Stimulated activated CD8-positive, alpha-beta memory T cell treated with anti-CD3 and anti-CD28 coated beads, Interleukin-2, amount 100 ng/mL, for 48 hours (primary cell): Measurements from ENCODE around the gene A2M.
"Not testable (repeated sequence)": the region's sequence is repeated elsewhere in the genome, so short reads cannot be mapped to it uniquely, and the experiment has no call there.

Experiments used
- DNase-seq, 2 donors: peaks; one replicate each; pipeline ENCODE4 v3.0.0-alpha.2; 2020; ENCODE audit warnings: low read depth in 2 of 2

Gene A2M

GRCh38 chr12:9115731-9116559, at the start of gene A2M:
A2M (minus strand) TSS chr12:9115919; CDS start chr12:9115849, 70 bp downstream.
- DNase-seq, result no peak

DNA sequence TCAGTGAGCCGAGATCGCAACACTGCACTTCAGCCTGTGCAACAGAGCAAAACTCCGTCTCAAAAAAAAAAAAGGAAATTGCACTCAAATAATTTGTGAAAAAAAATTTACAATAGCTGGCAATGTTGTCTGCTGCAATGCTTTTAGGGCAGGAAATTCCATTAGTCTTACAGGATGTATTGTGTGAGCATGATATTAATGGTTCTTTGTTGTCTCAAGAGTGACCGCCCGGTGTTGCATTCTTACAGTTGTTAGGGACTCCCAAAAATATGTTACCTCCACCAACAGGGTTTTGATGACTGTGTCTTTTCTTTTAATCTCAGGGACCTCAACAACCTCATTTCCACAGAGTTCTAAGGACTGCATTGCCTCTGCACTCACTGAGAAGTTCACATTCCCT, 47.7 kb upstream of the A2M start:
- no peak for DNase-seq

GRCh38 chr12:9156119-9156518, 40.4 kb upstream of the A2M start:
- no peak for DNase-seq

GRCh38 chr12:9149372-9149771, 33.7 kb upstream of the A2M start:
- no peak for DNase-seq

DNA sequence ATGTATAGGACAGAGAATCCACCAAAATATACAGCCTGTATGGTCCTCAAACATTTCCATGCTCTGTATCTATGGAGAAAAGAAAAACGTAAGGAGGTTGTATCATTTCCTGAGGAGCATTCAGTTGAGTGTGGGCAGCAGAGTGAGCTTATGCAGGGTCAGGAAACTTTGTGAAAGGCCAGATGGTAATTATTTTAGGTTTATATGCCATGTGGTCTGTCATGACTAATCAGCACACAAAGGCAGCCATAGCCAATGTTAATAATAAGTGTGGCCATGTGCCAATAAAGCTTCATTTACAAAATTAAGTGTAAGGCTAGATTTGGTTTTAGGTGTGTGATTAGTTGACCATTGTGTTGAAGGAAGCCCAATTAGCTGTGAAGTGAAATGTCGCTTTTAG, 33.2 kb upstream of the A2M start:
- DNase-seq, result no peak

DNA sequence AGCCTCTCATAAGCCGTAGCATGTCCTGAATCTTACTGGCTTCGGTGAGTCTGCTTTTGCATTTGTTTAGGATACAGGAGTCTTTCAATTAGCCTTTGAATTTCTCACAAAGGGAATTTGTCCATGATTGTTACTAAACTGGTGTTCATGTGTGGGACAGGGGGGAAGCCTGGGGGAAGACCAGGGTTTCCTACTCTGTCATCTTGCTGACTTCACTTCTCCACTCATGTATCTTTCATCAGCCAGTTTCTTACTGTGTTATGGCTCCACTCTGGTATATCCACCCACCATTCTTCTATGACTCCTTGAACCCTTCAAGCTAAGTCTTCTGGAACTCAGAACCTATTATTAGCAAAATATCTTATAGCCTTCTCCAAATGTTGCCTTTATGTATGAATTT, 31.7 kb upstream of the A2M start:
- no peak for DNase-seq

DNA sequence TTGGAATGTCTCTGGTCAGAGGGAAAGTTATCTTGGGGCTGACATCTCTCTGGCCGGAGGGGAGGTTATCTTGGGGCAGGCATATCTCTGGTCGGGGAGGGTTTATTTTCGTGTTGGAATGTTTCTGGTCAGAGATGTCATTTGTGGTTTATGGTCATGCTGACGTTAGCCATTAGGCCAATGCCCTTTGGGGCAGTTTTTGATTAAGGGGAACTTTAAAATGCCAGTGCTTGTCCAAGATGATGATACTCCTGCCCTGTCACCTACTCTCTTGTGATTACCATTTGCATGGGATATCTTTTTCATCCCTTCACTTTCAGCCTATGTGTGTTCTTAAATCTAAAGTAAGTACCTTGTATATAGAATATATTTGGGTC, 29.0 kb upstream of the A2M start:
- DNase-seq, result no peak

GRCh38 chr12:9143929-9144729, 28.4 kb upstream of the A2M start:
- no peak for DNase-seq

- DNase-seq, result no peak
Measured at GRCh38 chr12:9143137-9143536, 27.4 kb upstream of the A2M start.

DNA sequence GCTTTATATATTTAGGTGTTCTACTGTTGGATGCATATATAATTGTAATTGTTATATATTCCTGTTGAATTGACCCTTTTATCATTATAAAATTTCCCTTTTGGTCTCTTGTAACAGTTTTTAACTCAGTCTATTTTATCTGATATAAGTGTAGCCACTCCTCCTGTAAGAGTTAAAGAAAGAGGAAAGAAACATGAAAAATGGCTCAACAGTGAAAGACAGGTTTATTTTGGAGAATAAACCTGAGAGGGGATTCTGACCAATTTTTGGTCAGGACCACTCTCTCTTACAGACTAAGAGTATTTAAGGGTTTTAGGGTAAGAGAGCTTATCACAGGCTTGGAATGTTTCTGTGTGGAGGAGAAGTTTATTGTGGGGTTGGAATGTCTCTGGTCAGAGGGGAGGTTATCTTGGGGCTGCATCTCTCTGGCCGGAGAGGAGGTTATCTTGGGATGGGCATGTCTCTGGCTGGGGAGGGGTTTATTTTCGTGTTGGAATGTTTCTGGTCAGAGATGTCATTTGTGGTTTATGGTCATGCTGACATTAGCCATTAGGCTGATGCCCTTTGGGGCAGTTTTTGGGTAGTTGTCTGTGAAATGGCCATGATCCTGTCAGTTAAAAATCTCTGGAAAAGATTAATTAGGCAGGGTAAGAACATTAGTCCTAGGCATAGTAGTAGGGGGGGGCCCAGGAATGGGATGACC, 24.0 kb upstream of the A2M start:
- not testable (repeated sequence) for DNase-seq

GRCh38 chr12:9135903-9136310, 20.2 kb upstream of the A2M start:
- no peak for DNase-seq

DNA sequence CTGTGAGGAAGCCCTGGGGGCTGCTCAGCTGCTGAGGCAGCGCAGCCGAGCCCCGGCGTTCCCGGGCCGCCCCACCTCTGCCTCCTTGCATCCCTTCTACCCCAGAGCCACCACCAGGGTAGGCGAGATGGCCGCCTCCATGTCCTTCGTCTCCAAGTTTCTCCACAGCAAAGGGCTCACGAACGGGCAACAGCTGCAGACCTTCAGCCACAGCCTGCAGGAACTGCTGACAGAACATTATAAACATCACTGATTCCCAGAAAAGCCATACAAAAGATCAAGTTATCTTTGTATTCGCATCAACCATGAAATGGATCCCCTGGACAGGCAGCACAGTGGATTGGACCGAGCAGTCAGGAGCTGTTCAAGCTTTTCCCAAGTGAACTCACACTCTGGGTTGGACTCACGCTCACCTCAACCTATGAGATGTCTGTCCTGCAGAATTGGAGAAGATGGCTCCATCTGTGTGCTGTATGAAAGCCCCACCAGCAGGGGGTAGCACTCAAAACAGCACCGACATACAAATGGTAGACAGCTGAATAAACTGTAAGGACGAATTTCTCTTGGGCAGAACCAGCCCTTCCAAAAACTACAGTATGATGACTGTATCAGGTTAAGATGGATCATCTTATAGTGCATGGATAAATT, 19.4 kb upstream of the A2M start:
- no peak for DNase-seq

DNA sequence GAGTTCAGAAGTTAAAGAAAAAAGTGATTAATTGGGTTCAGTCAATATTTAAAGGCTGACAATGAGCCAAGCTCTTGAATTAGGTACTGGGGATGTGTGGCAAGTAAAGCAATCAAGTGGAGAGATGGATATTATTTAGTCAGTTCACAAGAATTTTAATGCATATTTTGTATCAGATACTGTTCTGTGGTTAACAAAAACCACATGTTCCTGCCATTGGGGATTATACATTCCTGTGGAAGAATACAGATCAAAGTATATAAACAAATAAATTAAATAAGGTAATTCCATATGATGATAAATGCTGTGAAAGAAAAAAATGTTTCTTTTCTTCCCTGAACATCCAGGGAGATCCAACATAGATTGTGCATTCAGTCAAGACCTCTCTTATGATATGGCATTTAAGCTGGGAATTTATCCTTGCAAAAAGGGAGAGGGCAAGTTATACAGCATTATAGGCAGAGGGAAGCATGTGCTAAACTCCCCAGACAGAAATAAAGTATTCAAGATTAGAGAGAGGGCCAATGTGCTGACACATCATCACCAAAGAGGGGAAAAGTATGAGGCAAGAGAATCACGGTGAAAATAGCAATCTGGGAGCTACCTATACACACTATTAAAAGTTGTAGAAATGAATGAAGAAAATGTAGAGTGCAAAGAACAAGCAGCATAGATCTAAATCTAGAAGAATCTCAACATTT, 17.6 kb upstream of the A2M start:
- DNase-seq, result no peak

GRCh38 chr12:9132008-9132535, 16.4 kb upstream of the A2M start:
- DNase-seq, result no peak

DNA sequence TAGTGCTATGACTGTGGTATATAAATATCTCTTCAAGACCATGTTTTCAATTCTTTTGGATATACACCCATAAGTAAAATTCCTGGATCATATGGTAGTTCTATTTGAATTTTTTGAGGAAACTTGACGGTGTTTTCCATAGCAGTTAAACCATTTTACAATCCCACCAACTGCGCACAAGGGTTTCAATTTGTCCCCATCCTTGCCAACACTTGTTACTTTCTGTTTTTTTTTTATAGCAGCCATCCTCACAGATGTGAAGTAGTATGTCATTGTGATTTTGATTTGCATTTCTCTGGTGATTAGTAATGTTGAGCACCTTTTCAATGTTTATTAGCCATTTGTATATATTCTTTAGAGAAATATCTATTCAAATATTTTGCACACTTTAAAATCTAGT, 14.5 kb upstream of the A2M start:
- no peak for DNase-seq

GRCh38 chr12:9127936-9128663, 12.4 kb upstream of the A2M start:
- DNase-seq, result no peak

DNA sequence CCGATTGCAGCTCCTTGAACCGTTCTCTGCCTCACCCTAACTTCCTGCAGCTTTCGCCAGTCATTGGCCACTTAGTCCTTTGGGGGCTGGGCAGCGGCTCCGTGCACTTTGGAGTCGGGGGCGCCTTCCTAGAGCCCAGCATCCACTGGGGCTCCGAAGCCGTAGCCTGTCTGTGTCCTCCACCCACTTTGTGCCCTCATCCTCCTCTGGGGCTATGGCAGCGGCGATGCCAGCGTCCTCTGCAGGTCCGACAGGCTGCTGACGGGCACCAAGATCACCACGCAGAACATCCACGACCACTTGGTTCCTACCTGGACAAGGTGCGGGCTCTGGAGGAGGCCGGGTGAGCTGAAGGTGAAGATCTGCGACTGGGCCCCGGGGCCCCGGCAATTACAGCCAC, 11.8 kb upstream of the A2M start:
- no peak for DNase-seq

GRCh38 chr12:9124383-9125031, 8.8 kb upstream of the A2M start:
- no peak for DNase-seq

- DNase-seq, result no peak
Measured at GRCh38 chr12:9123781-9124382, 8.2 kb upstream of the A2M start.
